Liver (tissue), 3 donors: ENCODE data around the gene MED16.

ENCODE experiments used
- CTCF ChIP-seq: fragments of 150-350 bp; IDR thresholded peaks from 2 replicates; pipeline ENCODE4 v1.5.1; 2017; ENCODE audit warnings: improper control_type of control experiment, low read depth, low read length; ENCODE audit not compliant: missing input control
- GABPA ChIP-seq, 2 donors: IDR thresholded peaks in 1 of 2; conservative IDR thresholded peaks in 1 of 2; 2 replicates each; pipeline ENCODE4 v1.6.1; 2016; ENCODE audit warnings: antibody characterized with exemption in 2 of 2, mild to moderate bottlenecking in 1 of 2, moderate library complexity in 1 of 2
- MAX ChIP-seq: IDR thresholded peaks from 2 replicates; pipeline ENCODE4 v1.6.1; 2016; ENCODE audit warnings: antibody characterized with exemption
- NR2F2 ChIP-seq: IDR thresholded peaks from 2 replicates; pipeline ENCODE4 v1.6.1; 2016; ENCODE audit warnings: antibody characterized with exemption
- RAD21 ChIP-seq, 2 donors: IDR thresholded peaks; 2 replicates each; pipeline ENCODE4 v1.6.1; 2016; ENCODE audit warnings: antibody characterized with exemption in 2 of 2, mild to moderate bottlenecking in 2 of 2
- RXRA ChIP-seq, 2 donors: IDR thresholded peaks; 2 replicates each; pipeline ENCODE4 v1.6.1; 2017 to 2018; ENCODE audit warnings: antibody characterized with exemption in 2 of 2, mild to moderate bottlenecking in 1 of 2
- SP1 ChIP-seq: IDR thresholded peaks from 2 replicates; pipeline ENCODE4 v1.6.1; 2018; ENCODE audit warnings: antibody characterized with exemption, mild to moderate bottlenecking
- YY1 ChIP-seq: IDR thresholded peaks from 2 replicates; pipeline ENCODE4 v1.6.1; 2016; ENCODE audit warnings: antibody characterized with exemption, mild to moderate bottlenecking
- TF ChIP-seq, protein P1 (sequence below): IDR thresholded peaks from 2 replicates; pipeline ENCODE4 v1.6.1; 2016; ENCODE audit warnings: antibody characterized with exemption, mild to moderate bottlenecking
- donor health status: healthy.
- donor health status: healthy.

DNA sequence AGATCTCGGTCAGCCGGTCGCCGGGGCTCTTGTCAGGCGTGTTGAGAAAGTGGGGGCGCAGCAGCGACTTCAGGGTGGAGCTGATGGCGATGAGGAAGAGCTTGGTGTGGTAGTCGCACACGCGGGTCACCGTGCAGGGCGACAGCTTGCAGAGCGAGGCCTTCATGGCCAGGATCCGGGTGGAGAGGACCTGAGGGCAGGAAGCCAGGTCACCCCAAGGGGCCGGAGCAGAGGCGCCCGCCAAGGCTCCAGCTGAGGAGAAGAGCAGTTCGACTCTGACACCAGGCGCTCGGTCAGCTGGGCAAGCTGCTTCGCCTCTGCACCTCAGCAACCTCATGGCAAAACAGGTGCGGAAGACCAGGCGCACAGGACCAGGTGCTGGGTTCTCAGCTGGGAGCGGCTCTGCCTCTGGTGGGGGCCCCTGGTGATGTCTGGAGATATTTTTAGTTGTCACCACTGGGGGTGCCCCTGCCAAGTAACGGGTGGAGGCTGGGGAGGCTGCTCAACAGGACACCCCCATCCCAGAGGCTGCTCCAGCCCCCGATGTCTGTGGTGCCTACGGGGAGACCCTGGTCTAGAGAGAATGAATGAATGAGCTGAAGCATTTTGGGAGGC, 17.6 kb downstream of the MED16 start:
- TF ChIP-seq CTCF (no peak), RAD21 (IDR thresholded peaks at IDR 0.05) (no peak), NR2F2 (no peak), RXRA (IDR thresholded peaks at IDR 0.05) (no peak), YY1 (no peak), SP1 (no peak), GABPA (IDR thresholded peaks at IDR 0.05 in 1 of 2, conservative IDR thresholded peaks at IDR 0.05 in 1 of 2) (no peak), MAX (no peak)
- TF ChIP-seq, protein P1, sequence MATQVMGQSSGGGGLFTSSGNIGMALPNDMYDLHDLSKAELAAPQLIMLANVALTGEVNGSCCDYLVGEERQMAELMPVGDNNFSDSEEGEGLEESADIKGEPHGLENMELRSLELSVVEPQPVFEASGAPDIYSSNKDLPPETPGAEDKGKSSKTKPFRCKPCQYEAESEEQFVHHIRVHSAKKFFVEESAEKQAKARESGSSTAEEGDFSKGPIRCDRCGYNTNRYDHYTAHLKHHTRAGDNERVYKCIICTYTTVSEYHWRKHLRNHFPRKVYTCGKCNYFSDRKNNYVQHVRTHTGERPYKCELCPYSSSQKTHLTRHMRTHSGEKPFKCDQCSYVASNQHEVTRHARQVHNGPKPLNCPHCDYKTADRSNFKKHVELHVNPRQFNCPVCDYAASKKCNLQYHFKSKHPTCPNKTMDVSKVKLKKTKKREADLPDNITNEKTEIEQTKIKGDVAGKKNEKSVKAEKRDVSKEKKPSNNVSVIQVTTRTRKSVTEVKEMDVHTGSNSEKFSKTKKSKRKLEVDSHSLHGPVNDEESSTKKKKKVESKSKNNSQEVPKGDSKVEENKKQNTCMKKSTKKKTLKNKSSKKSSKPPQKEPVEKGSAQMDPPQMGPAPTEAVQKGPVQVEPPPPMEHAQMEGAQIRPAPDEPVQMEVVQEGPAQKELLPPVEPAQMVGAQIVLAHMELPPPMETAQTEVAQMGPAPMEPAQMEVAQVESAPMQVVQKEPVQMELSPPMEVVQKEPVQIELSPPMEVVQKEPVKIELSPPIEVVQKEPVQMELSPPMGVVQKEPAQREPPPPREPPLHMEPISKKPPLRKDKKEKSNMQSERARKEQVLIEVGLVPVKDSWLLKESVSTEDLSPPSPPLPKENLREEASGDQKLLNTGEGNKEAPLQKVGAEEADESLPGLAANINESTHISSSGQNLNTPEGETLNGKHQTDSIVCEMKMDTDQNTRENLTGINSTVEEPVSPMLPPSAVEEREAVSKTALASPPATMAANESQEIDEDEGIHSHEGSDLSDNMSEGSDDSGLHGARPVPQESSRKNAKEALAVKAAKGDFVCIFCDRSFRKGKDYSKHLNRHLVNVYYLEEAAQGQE = no peak
